Ramos (cell line): ENCODE data around the gene MDGA2.
"Not testable (repeated sequence)": the region's sequence is repeated elsewhere in the genome, so short reads cannot be mapped to it uniquely, and the experiment has no call there.

Experiments used
- in situ Hi-C: fragments of 300-500 bp; cut with MboI; formaldehyde crosslinking; loops from one replicate; pipeline ENCODE4 v1.14.3; 2022; ENCODE audit warnings: low sequenced_read_pairs; ENCODE audit not compliant: unreplicated experiment

Gene MDGA2

DNA sequence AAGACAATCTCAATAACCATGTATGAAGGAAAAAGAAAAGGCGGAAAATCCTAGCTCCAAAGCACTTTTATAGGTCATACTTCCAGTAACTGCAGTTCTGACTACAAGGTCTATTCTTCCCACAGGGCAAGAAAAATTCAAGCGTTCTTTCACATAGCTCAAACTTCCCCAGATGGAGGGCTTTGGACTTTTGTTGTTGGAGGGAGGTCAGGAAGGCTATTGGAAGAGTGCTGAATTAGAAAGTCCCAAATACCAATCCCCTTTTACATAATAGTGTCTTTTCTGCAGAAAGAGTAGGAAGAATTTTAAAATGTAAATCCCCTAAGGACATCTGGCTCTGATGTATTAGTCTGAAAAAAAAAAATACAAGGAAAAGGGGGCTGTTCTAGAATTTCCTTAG, 309.4 kb downstream of the MDGA2 start:
- in situ Hi-C loops, result no loop called here

DNA sequence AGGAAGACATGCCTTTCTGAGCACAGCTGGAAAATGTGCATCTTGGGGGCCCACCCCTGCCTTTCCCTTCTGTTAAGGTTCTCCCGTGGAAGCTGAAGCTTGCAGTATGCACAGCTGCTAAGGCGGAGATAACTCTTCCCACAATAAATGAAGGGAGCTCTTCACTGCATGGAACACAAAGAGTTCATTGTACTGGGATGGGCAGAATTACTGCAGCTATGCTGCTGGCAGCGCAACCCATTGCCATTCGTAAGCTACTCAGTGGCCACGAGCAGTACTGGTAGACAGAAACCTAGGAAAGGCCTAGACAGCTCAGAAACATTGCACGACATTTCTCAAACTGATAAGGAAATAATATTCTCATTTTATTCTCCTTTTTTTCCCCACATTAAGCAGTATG, 310.2 kb downstream of the MDGA2 start:
- in situ Hi-C loops, result no loop called here

DNA sequence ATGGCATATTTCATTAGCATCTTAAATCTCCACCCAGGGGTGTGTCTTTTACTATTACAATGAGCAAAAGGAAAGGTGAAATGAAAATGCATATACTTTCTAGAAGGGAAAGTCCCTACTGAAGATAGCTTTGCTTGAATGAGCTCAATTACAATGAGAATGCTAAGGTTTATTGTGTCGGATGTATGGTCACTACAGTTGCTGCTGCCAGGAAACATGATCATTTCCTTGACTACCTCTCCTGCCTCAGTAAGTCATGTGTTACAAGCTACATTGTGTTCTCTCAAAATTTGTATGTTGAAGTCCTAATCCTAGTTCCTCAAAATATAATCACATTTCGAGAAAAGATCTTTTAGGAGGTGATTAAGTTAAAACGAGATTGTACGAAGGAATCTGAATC, 322.2 kb downstream of the MDGA2 start:
- in situ Hi-C loops, result no loop called here

DNA sequence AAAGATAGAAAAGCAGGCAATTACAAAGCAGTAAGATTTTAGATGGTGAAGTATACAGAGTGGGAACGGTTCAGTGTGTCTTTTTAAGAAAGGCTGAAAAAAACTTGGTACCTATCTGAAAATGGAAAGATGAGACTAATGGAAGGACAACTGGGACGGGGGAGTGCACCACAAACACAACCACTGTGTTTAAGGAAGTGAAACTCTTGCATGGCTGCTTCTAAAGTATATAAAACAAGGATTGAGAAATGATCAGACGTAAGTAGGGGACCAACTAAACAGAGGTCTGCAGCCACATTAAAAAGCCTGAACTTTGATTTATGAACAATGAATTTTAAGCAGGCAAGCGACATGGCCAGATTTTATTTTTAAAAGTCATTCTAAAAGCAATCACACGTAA, 328.6 kb downstream of the MDGA2 start:
- in situ Hi-C loops, result no loop called here

DNA sequence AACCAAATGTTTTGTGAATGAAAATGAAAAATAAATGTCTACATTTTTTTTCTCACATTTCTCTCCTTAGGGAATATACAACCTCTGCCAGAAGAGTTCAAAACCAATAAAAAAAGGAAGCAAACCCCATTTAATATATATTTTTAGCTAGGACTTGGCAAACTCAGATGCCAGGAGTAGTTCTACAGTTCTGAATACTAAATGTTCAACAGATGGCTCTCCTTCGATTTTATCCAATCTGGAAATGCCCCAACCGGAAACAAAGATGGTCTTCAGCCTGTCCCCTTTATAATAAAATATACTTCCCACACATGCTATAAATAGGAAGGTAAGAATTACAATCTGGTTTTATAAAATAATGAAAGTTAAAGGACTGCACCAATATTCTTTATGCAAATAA, 330.4 kb downstream of the MDGA2 start:
- in situ Hi-C loops, result no loop called here

DNA sequence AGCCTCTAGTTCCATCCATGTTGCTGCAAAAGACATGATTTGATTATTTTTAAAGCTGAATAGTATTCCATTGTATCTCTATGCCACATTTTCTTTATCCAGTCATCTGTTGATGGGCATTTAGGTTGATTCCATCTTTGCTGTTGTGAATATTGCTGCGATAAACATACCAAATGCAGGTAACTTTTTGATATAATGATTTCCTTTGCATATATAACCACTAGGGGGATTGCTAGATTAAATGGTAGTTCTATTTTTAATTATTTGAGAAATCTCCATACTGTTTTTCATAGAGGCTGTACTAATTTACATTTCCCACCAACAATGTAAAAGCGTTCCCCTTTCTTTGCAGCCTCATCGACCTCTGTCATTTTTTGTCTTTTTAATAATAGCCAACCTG, 342.5 kb downstream of the MDGA2 start:
- in situ Hi-C loops, result no loop called here

DNA sequence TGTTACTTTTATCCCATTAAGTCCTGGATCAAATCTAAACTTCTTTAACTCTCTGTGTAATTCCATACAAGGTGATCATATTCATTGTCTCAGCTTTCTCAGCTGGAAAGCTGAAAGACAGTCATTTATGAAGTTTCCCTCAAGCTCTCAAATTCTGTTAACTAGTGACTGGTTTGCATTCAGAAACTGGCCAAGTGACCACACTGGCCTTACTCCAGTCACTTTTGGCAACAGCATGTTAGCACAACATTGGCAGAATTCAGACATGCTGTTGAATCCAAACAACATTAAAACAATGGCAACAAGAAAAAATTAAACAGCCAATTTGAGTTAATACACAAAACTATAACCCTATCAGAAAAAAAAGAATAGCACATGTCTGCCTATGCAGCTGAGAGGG, 343.3 kb downstream of the MDGA2 start:
- in situ Hi-C loops, result no loop called here

DNA sequence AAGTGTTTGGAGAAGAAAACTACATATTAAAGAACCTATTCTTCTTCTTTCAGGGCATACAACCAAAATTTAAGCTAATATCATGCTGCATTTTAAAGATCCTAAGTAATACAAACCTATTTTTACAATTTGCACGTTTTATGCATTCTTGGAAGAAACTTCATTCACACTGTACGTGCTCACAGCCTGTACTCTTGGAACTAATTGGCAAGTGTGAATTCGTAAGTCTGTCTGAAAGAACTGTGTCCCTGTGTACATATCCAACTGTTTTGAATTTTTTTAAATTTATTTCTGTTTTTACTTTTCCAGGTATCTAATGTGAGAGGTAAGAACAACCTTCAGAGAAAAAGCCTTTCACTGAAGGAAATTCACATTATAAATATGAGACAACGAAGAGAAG, 347.0 kb downstream of the MDGA2 start:
- in situ Hi-C loops, result no loop called here

DNA sequence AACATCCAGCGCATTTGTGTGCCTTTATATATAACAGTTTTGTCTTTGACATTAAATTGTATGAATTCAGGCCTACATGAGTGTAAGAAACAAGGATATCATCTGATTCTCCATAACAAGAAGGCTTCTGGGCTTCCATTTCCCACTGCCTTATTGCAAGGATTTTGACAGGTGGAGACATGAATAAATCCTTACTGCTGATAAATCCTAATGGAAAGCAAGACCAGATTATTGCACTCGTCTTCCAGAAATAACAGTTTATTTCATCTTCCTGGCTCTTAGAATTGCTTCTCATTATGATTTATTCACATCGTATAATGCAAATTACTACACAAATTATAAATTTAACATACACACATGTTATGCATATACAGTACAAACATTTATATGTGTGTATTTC, 348.1 kb downstream of the MDGA2 start:
- in situ Hi-C loops, result no loop called here

DNA sequence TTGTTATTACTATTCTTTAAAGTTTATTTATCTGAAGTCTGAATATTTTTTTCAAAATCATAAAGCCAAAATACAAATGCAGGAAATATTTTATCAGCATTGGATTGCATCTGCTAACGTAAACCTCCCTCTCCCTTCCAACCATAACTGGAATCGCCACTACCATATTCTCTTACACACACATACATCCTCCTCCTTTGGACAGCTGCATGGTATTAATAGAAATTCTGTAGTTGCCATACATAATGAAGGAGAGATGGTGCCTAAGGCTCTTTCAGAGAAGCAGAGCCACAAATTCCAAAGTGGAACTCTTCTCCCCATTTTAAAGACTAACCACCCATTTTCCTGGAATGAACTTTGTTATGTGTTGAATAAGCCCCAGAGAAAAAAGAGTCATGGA, 352.7 kb downstream of the MDGA2 start:
- in situ Hi-C loops, result no loop called here

DNA sequence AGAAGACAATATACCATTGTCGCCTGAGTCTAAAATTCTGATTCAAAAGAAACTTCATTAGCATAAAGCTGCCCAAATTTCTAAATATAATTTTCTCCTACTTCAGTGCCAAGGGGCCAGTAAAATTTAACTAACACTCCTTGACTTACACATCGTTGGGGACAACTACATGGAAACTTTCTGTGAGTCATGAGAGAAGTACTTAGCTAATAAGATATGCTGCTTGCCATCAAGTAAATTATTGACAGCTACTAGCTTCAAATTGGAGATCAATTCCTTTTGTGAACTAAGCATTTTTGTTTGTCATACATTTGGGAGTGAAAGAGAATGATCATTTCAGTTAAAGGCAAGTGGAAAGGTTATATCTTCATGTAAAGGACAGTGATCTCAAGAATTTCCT, 373.3 kb downstream of the MDGA2 start:
- in situ Hi-C loops, result no loop called here

DNA sequence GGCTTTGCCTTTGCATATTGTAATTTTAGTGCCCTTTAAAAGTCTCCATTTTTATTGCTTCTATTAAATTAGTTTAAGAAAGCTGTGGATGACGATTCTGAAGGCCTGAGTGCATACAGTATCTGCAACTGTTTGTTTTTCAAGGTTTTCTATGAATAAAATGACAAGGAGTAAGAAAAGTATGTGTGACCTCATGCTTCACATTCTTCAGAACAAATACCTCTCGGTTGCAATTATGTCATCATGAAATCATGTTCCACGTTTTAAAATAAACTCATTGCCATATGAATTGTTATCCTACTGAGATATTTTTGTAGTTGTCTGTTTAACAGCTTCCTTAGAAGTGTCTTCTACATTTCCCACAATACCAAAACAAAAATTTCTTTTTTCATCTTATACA, 374.6 kb downstream of the MDGA2 start:
- in situ Hi-C loops, result no loop called here

DNA sequence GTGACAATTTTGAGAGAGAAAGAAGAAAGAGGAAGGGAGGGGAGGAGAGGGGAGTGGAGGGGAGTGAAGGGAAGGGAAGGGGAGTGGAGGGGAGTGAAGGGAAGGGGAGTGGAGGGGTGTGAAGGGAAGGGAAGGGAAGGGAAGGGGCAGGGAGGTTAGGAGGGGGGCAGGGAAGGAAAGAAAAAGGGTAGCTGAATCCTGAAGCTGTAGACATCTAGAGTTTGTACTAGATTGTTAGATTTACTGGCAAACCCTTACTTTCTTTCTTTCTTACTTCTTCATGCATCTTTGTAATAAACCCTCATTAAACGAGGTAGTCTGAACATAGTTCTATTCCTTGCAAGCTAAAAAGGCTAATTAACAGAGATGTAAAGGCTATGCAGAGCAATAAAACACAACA, 378.0 kb downstream of the MDGA2 start:
- in situ Hi-C loops, result no loop called here

DNA sequence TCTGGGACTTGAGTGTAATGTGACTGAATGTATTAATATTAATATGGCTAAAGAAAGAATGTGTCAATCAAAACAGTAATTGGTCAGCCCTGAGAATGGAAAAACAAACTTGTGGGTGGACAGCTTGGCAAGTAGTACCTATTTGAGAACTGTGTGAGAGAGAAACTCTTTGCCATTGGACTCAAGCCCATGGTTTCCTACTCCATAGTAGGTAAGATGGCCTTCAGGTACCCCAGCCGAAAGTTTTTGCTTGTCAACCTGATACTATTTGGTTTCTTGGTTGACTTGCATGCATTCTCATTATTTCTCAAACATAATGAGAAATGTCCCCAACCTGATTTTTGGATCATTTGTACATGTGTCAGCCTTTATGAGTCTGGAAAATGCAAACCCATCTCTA, 391.1 kb downstream of the MDGA2 start:
- in situ Hi-C loops, result no loop called here

DNA sequence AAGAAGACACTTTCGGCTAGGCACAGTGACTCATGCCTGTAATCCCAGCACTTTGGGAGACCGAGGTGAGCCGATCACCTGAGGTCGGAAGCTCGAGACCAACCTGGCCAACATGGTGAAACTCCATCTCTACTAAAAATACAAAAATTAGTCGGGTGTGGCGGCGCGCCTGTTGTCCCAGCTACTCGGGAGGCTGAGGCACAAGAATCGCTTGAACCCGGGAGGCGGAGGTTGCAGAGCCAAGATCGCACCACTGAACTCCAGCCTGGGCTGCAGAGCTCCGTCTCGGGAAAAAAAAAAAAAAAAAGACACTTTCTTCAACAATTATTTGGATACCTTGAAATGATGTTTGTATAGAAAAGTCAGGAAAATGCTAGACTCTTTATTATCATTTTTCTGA, 393.6 kb downstream of the MDGA2 start:
- in situ Hi-C loops, result not testable (repeated sequence)

DNA sequence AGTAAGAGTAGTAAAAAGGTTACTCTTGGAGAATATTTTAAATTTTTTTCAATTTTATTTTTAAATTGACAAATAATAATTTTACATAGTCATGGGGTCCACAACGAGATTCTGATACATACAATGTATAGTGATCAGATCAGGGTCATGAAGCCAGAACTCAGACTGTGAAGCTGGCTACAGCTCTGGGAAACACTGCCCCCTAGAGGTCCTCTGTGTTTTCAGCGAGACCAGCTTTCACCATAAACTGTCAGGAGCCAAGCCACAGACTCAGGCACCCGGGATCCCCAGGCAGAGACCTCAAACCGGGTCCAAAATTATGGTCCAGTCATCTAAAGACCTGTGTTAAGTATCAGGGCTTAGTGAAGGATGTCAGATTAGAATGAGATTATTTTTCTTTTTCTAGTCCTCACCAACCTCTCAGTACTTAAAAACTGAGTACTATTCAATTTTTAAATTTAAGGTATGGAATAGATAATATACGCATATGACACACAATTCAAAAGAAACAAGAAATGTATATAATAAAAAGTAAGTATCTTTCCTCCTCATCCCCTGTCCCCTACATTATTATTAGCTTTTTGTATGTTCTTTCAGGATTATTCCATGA, 397.1 kb downstream of the MDGA2 start:
- in situ Hi-C loops, result no loop called here

DNA sequence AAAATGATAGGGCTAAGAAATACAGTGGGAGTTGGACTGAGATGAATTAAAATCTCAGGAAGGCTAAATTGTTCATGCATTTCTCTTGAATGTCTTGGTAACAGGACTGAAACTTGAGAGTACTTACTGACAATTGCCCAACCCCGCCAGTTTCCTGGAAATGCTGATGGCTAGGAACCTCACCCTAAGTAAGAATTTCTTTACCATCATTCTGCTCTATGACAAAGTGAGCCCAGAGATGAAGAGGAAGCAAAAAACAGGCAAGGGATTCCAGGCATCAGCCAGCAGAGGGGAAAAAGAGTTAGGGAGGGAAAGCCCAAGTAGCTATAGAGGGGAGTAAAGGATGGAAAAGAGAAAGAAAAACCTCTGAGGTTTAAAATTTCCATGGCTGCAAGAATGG, 397.7 kb downstream of the MDGA2 start:
- in situ Hi-C loops, result no loop called here

DNA sequence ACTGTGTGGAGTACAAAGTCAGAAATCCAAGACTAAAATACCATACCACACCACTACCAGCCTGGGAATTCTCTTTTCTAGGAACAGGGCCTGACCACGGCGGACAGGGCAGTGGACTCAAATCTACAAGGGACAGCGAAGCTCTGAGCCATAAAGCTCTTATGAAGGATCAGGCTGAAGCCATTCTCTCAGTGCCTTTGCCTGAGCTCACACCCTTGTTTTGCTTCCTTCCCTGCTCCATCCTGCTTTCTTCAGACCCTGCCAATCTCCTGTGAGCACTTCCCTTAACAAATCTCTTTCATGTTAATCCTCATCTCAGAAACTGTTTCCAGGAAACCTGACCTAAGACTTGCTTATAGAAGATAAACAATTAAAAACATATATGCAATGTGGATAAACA, 398.5 kb downstream of the MDGA2 start:
- in situ Hi-C loops, result no loop called here

DNA sequence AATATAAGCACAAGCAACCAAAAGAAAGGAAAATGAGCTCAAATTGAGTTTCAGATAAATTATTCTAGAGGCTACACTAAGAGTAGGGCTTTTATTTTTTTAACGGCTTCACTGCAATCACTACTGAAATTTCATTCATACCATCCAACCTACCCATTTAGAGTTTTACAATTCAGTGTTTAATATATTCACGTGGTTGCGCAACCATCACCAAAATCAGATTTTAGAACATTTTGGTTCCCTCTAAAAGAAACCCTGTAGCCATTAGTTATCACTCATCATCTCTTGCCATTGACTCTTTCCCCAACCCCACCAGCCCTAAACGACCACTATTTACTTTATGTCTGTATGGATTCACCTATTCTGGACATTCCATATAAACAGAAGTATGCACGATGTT, 401.5 kb downstream of the MDGA2 start:
- in situ Hi-C loops, result no loop called here

DNA sequence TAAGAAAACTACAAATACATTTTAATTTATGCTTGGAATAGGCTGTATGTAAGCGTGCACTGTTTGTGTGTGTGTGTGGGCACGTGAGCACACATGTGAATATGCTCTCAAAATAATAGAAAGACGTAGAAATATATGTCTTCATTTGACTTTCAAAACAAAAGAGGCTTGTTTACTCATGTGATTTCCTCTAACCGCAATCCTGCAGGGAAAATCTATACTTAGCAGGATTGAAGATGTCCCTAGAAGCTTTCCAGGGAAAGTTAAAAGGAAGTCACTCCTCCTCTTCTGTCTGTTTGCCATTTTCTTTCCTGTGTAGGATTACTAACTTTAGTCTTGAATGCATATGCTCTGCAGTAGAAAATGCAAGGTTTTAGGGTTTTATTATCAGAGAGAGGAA, 404.7 kb downstream of the MDGA2 start:
- in situ Hi-C loops, result no loop called here

DNA sequence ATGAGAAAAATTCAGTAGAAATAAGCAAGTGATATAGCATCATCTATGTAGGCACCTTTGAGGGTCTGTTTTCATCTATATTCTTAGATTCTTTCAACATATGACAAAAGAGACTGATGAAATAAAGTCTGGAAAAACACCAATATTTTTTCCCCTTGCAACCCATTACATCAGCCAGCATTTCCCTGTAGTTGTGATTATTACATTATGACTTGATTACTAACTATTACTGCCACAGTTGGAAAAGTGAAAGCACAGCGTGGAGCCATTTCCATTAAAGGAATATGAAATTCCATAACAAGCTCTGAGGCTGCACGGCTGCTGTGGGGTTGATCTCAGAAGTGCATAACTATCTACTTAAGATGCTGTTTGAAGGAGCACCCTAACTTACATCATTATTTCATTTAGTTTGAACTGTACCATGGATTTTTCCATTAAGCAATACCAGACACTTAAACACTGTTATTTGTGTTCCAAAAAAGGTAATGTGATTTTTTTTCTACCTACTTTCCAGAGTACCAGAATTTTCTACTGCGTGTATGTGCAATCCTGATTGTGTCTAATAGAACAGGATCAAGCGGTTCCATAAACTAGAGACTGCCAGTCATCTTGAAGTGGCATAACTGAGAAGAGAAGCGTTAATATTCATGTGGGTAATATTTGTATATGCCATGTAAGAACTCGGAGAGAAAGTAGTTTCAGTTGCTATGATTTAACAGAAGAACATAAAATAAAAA, 405.5 kb downstream of the MDGA2 start:
- in situ Hi-C loops, result no loop called here

DNA sequence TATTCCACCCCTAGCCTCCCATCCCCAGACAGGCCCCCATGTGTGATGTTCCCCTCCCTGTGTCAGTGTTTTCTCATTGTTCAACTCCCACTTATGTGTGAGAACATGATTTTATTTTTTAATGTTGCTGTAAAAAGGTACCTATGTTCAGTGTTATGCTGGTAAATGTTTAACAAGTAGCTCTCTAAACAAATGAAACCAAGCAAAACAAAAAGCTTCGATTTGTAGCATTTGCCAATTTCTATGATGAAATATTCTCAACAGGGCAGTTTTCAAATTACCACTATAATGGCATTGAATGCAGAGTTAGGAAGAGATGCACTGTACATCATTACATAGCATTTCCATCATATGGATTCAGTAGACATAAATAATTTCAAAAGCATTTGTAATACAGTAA, 410.6 kb downstream of the MDGA2 start:
- in situ Hi-C loops, result no loop called here
